HepG2 (cell line): ENCODE measurements around the gene PPDPF. TPM values are rescaled to one million over a fixed set of nuclear protein-coding genes. Genes with fewer than 3 reads are reported as not detected.

ENCODE experiments used
- GABPA ChIP-seq, 2 experiments: IDR thresholded peaks; 2 replicates each; pipeline ENCODE4 v1.6.1; 2011 to 2016; ENCODE audit warnings: low read depth in 2 of 2, low read length in 1 of 2, missing biosample characterization in 1 of 2, missing genetic modification characterization in 1 of 2
- GLI4 ChIP-seq: sonication (generic); formaldehyde crosslinking; IDR thresholded peaks from 2 replicates; pipeline ENCODE4 v1.5.1; 2020; ENCODE audit warnings: missing genetic modification reagents, mild to moderate bottlenecking, moderate library complexity, borderline replicate concordance
- HOXD1 ChIP-seq: sonication (generic); formaldehyde crosslinking; IDR thresholded peaks from 2 replicates; pipeline ENCODE4 v1.5.0; 2020; ENCODE audit warnings: missing genetic modification reagents
- KDM3A ChIP-seq: IDR thresholded peaks from 2 replicates; pipeline ENCODE4 v1.6.1; 2018; ENCODE audit warnings: low read depth, missing compliant biosample characterization
- SAFB2 ChIP-seq: sonication (generic); formaldehyde crosslinking; IDR thresholded peaks from 2 replicates; pipeline ENCODE4 v1.5.1; 2020; ENCODE audit warnings: missing genetic modification reagents, low read depth, mild to moderate bottlenecking, borderline replicate concordance
- TP53 ChIP-seq: sonication (generic); formaldehyde crosslinking; conservative IDR thresholded peaks from 2 replicates; pipeline ENCODE4 v1.4.0; 2020; ENCODE audit warnings: missing genetic modification reagents
- ZNF264 ChIP-seq: sonication (generic); formaldehyde crosslinking; IDR thresholded peaks from 2 replicates; pipeline ENCODE4 v1.4.0; 2020; ENCODE audit warnings: missing genetic modification reagents
- ZNF367 ChIP-seq: sonication (generic); formaldehyde crosslinking; IDR thresholded peaks from 2 replicates; pipeline ENCODE4 v1.4.0; 2020; ENCODE audit warnings: missing genetic modification reagents, borderline replicate concordance
- ZNF629 ChIP-seq: sonication (generic); formaldehyde crosslinking; conservative IDR thresholded peaks from 2 replicates; pipeline ENCODE4 v1.5.0; 2020; ENCODE audit warnings: missing genetic modification reagents
- polyA plus RNA-seq, 8 experiments: library from polyadenylated mRNA; depleted of rRNA in 3 of 8; stranded (reverse) in 7 of 8; unstranded in 1 of 8; fragments of >200 nt; fragmentation: Illumina TruSeq in 4 of 8; extraction: Trizol in 4 of 8; gene quantifications; 2 replicates each; pipeline versions ENCODE4 v1.2.1 to v1.2.3, GENCODE V29; 2011 to 2016; ENCODE audit warnings: low read depth in 4 of 8, missing spikeins in 1 of 8, mixed read lengths in 1 of 8; ENCODE audit not compliant: insufficient read depth in 1 of 8
- total RNA-seq, 5 experiments: library from RNA; depleted of rRNA; stranded (reverse); fragments of >200 nt; fragmentation: Illumina TruSeq; extraction: Trizol; gene quantifications; 2 replicates each; pipeline ENCODE4 v1.2.3, GENCODE V29; 2016; ENCODE audit warnings: low read depth in 1 of 5
- TF ChIP-seq, protein P1 (sequence below): sonication (generic); formaldehyde crosslinking; IDR thresholded peaks from 2 replicates; pipeline ENCODE4 v1.8.0; 2022; ENCODE audit warnings: mild to moderate bottlenecking, missing genetic modification reagents, moderate library complexity
- TF ChIP-seq, protein P2 (sequence below): sonication (generic); formaldehyde crosslinking; IDR thresholded peaks from 2 replicates; pipeline ENCODE4 v1.5.0; 2020; ENCODE audit warnings: mild to moderate bottlenecking, missing genetic modification reagents
- TF ChIP-seq, protein P3 (sequence below): IDR thresholded peaks from 2 replicates; pipeline ENCODE4 v1.6.1; 2018; ENCODE audit warnings: missing genetic modification reagents, mild to moderate bottlenecking, missing compliant biosample characterization
- TF ChIP-seq, protein P4 (sequence below): sonication (generic); formaldehyde crosslinking; IDR thresholded peaks from 2 replicates; pipeline ENCODE4 v1.8.1; 2022; ENCODE audit warnings: mild to moderate bottlenecking, missing genetic modification reagents
- TF ChIP-seq, protein P5 (sequence below): sonication (generic); formaldehyde crosslinking; IDR thresholded peaks from 2 replicates; pipeline ENCODE4 v1.9.0; 2022; ENCODE audit warnings: low read depth, missing genetic modification reagents
- TF ChIP-seq, protein P6 (sequence below): IDR thresholded peaks from 2 replicates; pipeline ENCODE4 v1.4.0; 2020; ENCODE audit warnings: mild to moderate bottlenecking, missing genetic modification reagents
- TF ChIP-seq, protein P7 (sequence below): sonication (generic); formaldehyde crosslinking; IDR thresholded peaks from 2 replicates; pipeline ENCODE4 v1.8.1; 2023; ENCODE audit warnings: mild to moderate bottlenecking, missing genetic modification reagents, borderline replicate concordance

The PPDPF gene
- total and polyA plus RNA-seq, 2 of the 13 experiments (the other 11 are each of a cell fraction or from before 2014, with no cell fraction given), result 1.8 to 7.0 TPM

DNA sequence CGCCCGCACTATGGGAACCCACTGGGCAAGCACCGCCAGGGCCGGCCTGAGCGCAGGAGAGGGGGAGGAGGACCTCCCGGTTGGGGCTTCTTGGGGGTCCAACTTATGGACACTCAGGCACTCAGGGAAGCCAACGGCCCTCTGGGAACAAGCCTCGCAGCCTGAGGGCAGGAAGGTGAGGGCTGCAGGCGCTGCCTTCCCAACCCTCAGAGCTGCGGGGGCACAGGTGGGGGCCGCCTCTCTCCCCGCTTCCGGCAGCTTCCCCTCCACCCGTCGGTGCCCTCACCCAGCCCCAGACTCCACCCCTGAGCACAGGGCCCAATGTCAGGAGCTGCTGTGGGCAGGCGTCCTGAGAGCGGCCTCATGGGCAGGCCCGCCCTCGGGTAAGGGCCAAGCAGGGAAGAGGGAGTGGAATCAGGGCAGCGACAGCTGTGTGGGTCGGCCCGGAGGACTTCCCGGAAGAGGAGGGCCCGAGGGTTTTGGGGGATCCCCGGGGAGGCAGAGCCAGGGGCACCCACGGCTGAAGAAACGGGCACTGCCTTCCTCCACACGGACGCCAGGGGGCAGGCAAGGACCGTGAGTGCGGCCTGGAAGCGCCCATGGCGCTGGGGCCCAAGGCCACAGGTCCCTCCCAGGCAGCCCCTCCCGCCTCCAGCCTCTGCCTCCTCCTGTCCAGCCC is 17.1 kb downstream of the PPDPF start (continued):
- peak; percentile 80 for TF ChIP-seq SAFB2 (CRISPR knock-in tag)
- peak; percentile 99 for TF ChIP-seq KDM3A (CRISPR knock-in tag)
- TF ChIP-seq, protein P1, sequence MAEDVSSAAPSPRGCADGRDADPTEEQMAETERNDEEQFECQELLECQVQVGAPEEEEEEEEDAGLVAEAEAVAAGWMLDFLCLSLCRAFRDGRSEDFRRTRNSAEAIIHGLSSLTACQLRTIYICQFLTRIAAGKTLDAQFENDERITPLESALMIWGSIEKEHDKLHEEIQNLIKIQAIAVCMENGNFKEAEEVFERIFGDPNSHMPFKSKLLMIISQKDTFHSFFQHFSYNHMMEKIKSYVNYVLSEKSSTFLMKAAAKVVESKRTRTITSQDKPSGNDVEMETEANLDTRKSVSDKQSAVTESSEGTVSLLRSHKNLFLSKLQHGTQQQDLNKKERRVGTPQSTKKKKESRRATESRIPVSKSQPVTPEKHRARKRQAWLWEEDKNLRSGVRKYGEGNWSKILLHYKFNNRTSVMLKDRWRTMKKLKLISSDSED, result peak; percentile 45; the same call in 1 of the 2 replicates
- TF ChIP-seq, protein P2, sequence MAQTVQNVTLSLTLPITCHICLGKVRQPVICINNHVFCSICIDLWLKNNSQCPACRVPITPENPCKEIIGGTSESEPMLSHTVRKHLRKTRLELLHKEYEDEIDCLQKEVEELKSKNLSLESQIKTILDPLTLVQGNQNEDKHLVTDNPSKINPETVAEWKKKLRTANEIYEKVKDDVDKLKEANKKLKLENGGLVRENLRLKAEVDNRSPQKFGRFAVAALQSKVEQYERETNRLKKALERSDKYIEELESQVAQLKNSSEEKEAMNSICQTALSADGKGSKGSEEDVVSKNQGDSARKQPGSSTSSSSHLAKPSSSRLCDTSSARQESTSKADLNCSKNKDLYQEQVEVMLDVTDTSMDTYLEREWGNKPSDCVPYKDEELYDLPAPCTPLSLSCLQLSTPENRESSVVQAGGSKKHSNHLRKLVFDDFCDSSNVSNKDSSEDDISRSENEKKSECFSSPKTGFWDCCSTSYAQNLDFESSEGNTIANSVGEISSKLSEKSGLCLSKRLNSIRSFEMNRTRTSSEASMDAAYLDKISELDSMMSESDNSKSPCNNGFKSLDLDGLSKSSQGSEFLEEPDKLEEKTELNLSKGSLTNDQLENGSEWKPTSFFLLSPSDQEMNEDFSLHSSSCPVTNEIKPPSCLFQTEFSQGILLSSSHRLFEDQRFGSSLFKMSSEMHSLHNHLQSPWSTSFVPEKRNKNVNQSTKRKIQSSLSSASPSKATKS (CRISPR knock-in tag), result no peak
- peak; percentile 80; the same call in 1 of the 2 replicates for TF ChIP-seq TP53
- TF ChIP-seq HOXD1 (CRISPR knock-in tag), result peak; percentile 66; the same call in 1 of the 2 replicates
- TF ChIP-seq, protein P3, sequence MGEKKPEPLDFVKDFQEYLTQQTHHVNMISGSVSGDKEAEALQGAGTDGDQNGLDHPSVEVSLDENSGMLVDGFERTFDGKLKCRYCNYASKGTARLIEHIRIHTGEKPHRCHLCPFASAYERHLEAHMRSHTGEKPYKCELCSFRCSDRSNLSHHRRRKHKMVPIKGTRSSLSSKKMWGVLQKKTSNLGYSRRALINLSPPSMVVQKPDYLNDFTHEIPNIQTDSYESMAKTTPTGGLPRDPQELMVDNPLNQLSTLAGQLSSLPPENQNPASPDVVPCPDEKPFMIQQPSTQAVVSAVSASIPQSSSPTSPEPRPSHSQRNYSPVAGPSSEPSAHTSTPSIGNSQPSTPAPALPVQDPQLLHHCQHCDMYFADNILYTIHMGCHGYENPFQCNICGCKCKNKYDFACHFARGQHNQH (CRISPR knock-in tag), result peak; percentile 85
- TF ChIP-seq, protein P4, sequence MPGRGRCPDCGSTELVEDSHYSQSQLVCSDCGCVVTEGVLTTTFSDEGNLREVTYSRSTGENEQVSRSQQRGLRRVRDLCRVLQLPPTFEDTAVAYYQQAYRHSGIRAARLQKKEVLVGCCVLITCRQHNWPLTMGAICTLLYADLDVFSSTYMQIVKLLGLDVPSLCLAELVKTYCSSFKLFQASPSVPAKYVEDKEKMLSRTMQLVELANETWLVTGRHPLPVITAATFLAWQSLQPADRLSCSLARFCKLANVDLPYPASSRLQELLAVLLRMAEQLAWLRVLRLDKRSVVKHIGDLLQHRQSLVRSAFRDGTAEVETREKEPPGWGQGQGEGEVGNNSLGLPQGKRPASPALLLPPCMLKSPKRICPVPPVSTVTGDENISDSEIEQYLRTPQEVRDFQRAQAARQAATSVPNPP (CRISPR knock-in tag), result no peak
- TF ChIP-seq ZNF629 (CRISPR knock-in tag), result peak; percentile 28; the same call in 1 of the 2 replicates
- TF ChIP-seq, protein P5, sequence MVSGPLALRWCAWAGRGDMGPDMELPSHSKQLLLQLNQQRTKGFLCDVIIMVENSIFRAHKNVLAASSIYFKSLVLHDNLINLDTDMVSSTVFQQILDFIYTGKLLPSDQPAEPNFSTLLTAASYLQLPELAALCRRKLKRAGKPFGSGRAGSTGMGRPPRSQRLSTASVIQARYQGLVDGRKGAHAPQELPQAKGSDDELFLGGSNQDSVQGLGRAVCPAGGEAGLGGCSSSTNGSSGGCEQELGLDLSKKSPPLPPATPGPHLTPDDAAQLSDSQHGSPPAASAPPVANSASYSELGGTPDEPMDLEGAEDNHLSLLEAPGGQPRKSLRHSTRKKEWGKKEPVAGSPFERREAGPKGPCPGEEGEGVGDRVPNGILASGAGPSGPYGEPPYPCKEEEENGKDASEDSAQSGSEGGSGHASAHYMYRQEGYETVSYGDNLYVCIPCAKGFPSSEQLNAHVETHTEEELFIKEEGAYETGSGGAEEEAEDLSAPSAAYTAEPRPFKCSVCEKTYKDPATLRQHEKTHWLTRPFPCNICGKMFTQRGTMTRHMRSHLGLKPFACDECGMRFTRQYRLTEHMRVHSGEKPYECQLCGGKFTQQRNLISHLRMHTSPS (CRISPR knock-in tag), result peak; percentile 97
- peak; percentile 83 for TF ChIP-seq GLI4 (CRISPR knock-in tag)
- no peak; the same call in 1 of the 2 replicates for TF ChIP-seq ZNF264 (CRISPR knock-in tag)
- peak; percentile 69; the same call in 1 of the 2 replicates for TF ChIP-seq ZNF367
- TF ChIP-seq, protein P6, sequence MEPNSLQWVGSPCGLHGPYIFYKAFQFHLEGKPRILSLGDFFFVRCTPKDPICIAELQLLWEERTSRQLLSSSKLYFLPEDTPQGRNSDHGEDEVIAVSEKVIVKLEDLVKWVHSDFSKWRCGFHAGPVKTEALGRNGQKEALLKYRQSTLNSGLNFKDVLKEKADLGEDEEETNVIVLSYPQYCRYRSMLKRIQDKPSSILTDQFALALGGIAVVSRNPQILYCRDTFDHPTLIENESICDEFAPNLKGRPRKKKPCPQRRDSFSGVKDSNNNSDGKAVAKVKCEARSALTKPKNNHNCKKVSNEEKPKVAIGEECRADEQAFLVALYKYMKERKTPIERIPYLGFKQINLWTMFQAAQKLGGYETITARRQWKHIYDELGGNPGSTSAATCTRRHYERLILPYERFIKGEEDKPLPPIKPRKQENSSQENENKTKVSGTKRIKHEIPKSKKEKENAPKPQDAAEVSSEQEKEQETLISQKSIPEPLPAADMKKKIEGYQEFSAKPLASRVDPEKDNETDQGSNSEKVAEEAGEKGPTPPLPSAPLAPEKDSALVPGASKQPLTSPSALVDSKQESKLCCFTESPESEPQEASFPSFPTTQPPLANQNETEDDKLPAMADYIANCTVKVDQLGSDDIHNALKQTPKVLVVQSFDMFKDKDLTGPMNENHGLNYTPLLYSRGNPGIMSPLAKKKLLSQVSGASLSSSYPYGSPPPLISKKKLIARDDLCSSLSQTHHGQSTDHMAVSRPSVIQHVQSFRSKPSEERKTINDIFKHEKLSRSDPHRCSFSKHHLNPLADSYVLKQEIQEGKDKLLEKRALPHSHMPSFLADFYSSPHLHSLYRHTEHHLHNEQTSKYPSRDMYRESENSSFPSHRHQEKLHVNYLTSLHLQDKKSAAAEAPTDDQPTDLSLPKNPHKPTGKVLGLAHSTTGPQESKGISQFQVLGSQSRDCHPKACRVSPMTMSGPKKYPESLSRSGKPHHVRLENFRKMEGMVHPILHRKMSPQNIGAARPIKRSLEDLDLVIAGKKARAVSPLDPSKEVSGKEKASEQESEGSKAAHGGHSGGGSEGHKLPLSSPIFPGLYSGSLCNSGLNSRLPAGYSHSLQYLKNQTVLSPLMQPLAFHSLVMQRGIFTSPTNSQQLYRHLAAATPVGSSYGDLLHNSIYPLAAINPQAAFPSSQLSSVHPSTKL (CRISPR knock-in tag), result peak; percentile 80
- TF ChIP-seq, protein P7, sequence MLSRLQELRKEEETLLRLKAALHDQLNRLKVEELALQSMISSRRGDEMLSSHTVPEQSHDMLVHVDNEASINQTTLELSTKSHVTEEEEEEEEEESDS (CRISPR knock-in tag), result 0 out of 2 replicates have a peak, but pooled peaks have one; percentile 79
- no peak for TF ChIP-seq GABPA (IDR thresholded peaks at IDR 0.05; ENCODE audit: low read depth, low read length)
- peak; percentile 82 for TF ChIP-seq GABPA (CRISPR knock-in tag; IDR thresholded peaks at IDR 0.05; ENCODE audit: low read depth)
